Liver (tissue), 9 donors: ENCODE results near the gene NET1. TPM values are rescaled to one million over a fixed set of nuclear protein-coding genes. Genes with fewer than 3 reads are reported as not detected.

Experiments used
- DNase-seq: peaks from one replicate; pipeline ENCODE4 v3.0.0-alpha.2; 2017; ENCODE audit warnings: low spot score
- H3K27ac ChIP-seq, 2 donors: one replicate each; pipeline ENCODE4 v1.7.0; 2013; ENCODE audit warnings: inconsistent platforms in 2 of 2, low read length in 2 of 2, control low read depth in 1 of 2, low read depth in 1 of 2, mild to moderate bottlenecking in 1 of 2
- H3K27me3 ChIP-seq, 4 donors: one replicate each; pipeline versions ENCODE4 v1.6.1 to v1.7.0; 2013; ENCODE audit warnings: low read length in 3 of 4, inconsistent platforms in 1 of 4, mild to moderate bottlenecking in 1 of 4, moderate library complexity in 1 of 4; ENCODE audit not compliant: control insufficient read depth in 4 of 4, insufficient read depth in 4 of 4
- H3K36me3 ChIP-seq, 4 donors: one replicate each; pipeline versions ENCODE4 v1.6.1 to v1.7.0; 2013; ENCODE audit warnings: low read length in 3 of 4, mild to moderate bottlenecking in 3 of 4, low read depth in 1 of 4, moderate library complexity in 1 of 4; ENCODE audit not compliant: control insufficient read depth in 4 of 4, insufficient read depth in 3 of 4
- H3K4me1 ChIP-seq, 4 donors: one replicate each; pipeline versions ENCODE4 v1.6.1 to v1.7.0; 2013; ENCODE audit warnings: low read length in 3 of 4, mild to moderate bottlenecking in 3 of 4, moderate library complexity in 1 of 4; ENCODE audit not compliant: control insufficient read depth in 4 of 4, insufficient read depth in 4 of 4
- H3K4me3 ChIP-seq, 3 donors: one replicate each; pipeline versions ENCODE4 v1.6.1 to v1.7.0; 2013; ENCODE audit warnings: low read length in 3 of 3, control low read depth in 1 of 3, low read depth in 1 of 3, mild to moderate bottlenecking in 1 of 3
- H3K9ac ChIP-seq, 2 donors: one replicate each; pipeline ENCODE4 v1.7.0; 2013; ENCODE audit warnings: low read length in 2 of 2, mild to moderate bottlenecking in 2 of 2, moderate library complexity in 2 of 2, control low read depth in 1 of 2, low read depth in 1 of 2
- H3K9me3 ChIP-seq, 4 donors: one replicate each; pipeline versions ENCODE4 v1.6.1 to v1.7.0; 2013; ENCODE audit warnings: low read length in 3 of 4; ENCODE audit not compliant: control insufficient read depth in 4 of 4
- EGR1 ChIP-seq, 2 donors: IDR thresholded peaks; 2 replicates each; pipeline ENCODE4 v1.6.1; 2016 to 2018; ENCODE audit warnings: antibody characterized with exemption in 2 of 2, low read depth in 2 of 2
- FOXA1 ChIP-seq: IDR thresholded peaks from 2 replicates; pipeline ENCODE4 v1.6.1; 2016; ENCODE audit warnings: antibody characterized with exemption
- FOXA2 ChIP-seq: IDR thresholded peaks from 2 replicates; pipeline ENCODE4 v1.6.1; 2016; ENCODE audit warnings: antibody characterized with exemption
- GABPA ChIP-seq, 2 donors: IDR thresholded peaks in 1 of 2; conservative IDR thresholded peaks in 1 of 2; 2 replicates each; pipeline ENCODE4 v1.6.1; 2016; ENCODE audit warnings: antibody characterized with exemption in 2 of 2, mild to moderate bottlenecking in 1 of 2, moderate library complexity in 1 of 2
- HNF4A ChIP-seq, 2 donors: conservative IDR thresholded peaks; 2 replicates each; pipeline ENCODE4 v1.6.1; 2016; ENCODE audit warnings: antibody characterized with exemption in 2 of 2, mild to moderate bottlenecking in 2 of 2
- HNF4G ChIP-seq: IDR thresholded peaks from 2 replicates; pipeline ENCODE4 v1.6.1; 2016; ENCODE audit warnings: antibody characterized with exemption
- JUND ChIP-seq, 2 donors: IDR thresholded peaks; 2 replicates each; pipeline ENCODE4 v1.6.1; 2016; ENCODE audit warnings: antibody characterized with exemption in 2 of 2
- MAX ChIP-seq: IDR thresholded peaks from 2 replicates; pipeline ENCODE4 v1.6.1; 2016; ENCODE audit warnings: antibody characterized with exemption
- NR2F2 ChIP-seq: IDR thresholded peaks from 2 replicates; pipeline ENCODE4 v1.6.1; 2016; ENCODE audit warnings: antibody characterized with exemption
- RAD21 ChIP-seq, 2 donors: IDR thresholded peaks; 2 replicates each; pipeline ENCODE4 v1.6.1; 2016; ENCODE audit warnings: antibody characterized with exemption in 2 of 2, mild to moderate bottlenecking in 2 of 2
- RXRA ChIP-seq, 2 donors: IDR thresholded peaks; 2 replicates each; pipeline ENCODE4 v1.6.1; 2017 to 2018; ENCODE audit warnings: antibody characterized with exemption in 2 of 2, mild to moderate bottlenecking in 1 of 2
- SP1 ChIP-seq: IDR thresholded peaks from 2 replicates; pipeline ENCODE4 v1.6.1; 2018; ENCODE audit warnings: antibody characterized with exemption, mild to moderate bottlenecking
- TAF1 ChIP-seq: conservative IDR thresholded peaks from 2 replicates; pipeline ENCODE4 v1.6.1; 2016; ENCODE audit warnings: antibody characterized with exemption, mild to moderate bottlenecking
- YY1 ChIP-seq: IDR thresholded peaks from 2 replicates; pipeline ENCODE4 v1.6.1; 2016; ENCODE audit warnings: antibody characterized with exemption, mild to moderate bottlenecking
- ZBTB33 ChIP-seq: IDR thresholded peaks from 2 replicates; pipeline ENCODE4 v1.6.1; 2016; ENCODE audit warnings: antibody characterized with exemption
- WGBS: extraction: QIAGEN DNeasy Blood & Tissue Kit; methylation state at CpG from one replicate; pipeline ENCODE4 v1.1.7; 2013; 5-methylcytosine and 5-hydroxymethylcytosine counted together
- polyA plus RNA-seq, 2 donors: library from polyadenylated mRNA; stranded (reverse) in 1 of 2; unstranded in 1 of 2; fragments of 200-250 nt in 1 of 2; fragments of >200 nt in 1 of 2; fragmentation: Nextera tagmentation in 1 of 2; extraction: Ambion mirVana in 1 of 2; gene quantifications; one replicate each; pipeline versions ENCODE4 v1.2.1 to v1.2.3, GENCODE V29; 2013 to 2015
- total RNA-seq, 2 donors: library from RNA; depleted of rRNA; stranded (reverse); fragments of >200 nt; gene quantifications; one replicate each; pipeline ENCODE4 v1.2.3, GENCODE V29; 2014
- TF ChIP-seq, protein P1 (sequence below): fragments of 150-350 bp; IDR thresholded peaks from 2 replicates; pipeline ENCODE4 v1.5.1; 2017; ENCODE audit warnings: improper control_type of control experiment, low read depth, low read length; ENCODE audit not compliant: missing input control
- TF ChIP-seq, protein P2 (sequence below): IDR thresholded peaks from 2 replicates; pipeline ENCODE4 v1.6.1; 2016; ENCODE audit warnings: antibody characterized with exemption
- donor health status: healthy.
- donor health status: healthy.
- donor health status: healthy.
- donor health status: healthy.
- donor health status: healthy.

NET1 gene
- total RNA-seq, result 10 to 100 TPM; 34.9 to 38.6 TPM
- polyA plus RNA-seq, result 10 to 100 TPM; 16.2 TPM

- peak; percentile 92 for DNase-seq
- Histone ChIP-seq H3K27ac (peak within 1 kb of the TSS; percentile 70 to 81), H3K36me3 (no peaks in the 10 kb centered on the region), H3K9me3 (peaks cover 0 to 3% (median 0%) of the 10 kb centered on the region in 4 donors), H3K4me1 (peaks cover 2 to 15% (median 10%) of the 10 kb centered on the region in 4 donors), H3K4me3 (peak within 1 kb of the TSS; percentile 67 to 85 (median 70)), H3K9ac (peak within 1 kb of the TSS; percentile 30 to 40), H3K27me3 (no peaks in the 10 kb centered on the region)
- under 1% methylated on average over 48 of the region's 48 CpGs for WGBS
- TF ChIP-seq RXRA (IDR thresholded peaks at IDR 0.05) (no peak), RAD21 (IDR thresholded peaks at IDR 0.05) (peak in 1 of 2 donors; percentile 12), HNF4A (conservative IDR thresholded peaks at IDR 0.05) (peak in 1 of 2 donors; percentile 2), YY1 (peak; percentile 96), SP1 (peak; percentile 59)
- TF ChIP-seq, protein P1, sequence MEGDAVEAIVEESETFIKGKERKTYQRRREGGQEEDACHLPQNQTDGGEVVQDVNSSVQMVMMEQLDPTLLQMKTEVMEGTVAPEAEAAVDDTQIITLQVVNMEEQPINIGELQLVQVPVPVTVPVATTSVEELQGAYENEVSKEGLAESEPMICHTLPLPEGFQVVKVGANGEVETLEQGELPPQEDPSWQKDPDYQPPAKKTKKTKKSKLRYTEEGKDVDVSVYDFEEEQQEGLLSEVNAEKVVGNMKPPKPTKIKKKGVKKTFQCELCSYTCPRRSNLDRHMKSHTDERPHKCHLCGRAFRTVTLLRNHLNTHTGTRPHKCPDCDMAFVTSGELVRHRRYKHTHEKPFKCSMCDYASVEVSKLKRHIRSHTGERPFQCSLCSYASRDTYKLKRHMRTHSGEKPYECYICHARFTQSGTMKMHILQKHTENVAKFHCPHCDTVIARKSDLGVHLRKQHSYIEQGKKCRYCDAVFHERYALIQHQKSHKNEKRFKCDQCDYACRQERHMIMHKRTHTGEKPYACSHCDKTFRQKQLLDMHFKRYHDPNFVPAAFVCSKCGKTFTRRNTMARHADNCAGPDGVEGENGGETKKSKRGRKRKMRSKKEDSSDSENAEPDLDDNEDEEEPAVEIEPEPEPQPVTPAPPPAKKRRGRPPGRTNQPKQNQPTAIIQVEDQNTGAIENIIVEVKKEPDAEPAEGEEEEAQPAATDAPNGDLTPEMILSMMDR, result no peak
Measured at GRCh38 chr10:5412277-5412941, at the start of gene NET1. TSS of gene NET1 (plus strand) at chr10:5412557. CDS start at chr10:5412693, 136 bp downstream.

DNA sequence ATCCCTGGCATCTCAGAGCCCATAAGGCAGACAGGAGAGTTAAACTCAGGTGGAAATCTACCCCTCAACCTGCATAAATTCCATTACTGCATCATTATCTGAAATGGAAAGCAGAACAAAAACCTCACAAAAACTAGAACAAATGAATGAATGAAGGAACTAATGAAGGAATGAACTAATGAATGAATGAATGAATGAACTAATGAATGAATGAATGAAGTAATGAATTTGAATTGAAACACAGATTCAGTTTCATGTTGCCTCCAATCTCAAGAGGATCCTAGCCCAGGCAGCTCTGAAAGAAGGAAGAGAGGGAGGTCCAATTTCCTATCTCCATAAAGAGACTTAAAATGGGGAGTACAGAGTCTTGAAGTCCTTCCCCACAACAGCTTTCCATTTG is 49.5 kb upstream of the NET1 start:
- no peak for DNase-seq
- TF ChIP-seq NR2F2 (no peak), TAF1 (no peak), FOXA2 (no peak), GABPA (IDR thresholded peaks at IDR 0.05 in 1 of 2, conservative IDR thresholded peaks at IDR 0.05 in 1 of 2) (no peak), RAD21 (IDR thresholded peaks at IDR 0.05) (no peak), JUND (IDR thresholded peaks at IDR 0.05) (no peak)
- TF ChIP-seq, protein P2, sequence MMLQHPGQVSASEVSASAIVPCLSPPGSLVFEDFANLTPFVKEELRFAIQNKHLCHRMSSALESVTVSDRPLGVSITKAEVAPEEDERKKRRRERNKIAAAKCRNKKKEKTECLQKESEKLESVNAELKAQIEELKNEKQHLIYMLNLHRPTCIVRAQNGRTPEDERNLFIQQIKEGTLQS, result no peak
- H3K9ac ChIP-seq, result no peak overlapping the region
- peaks cover 0 to 4% (median 1%) of the 10 kb centered on the region in 4 donors for H3K27me3 ChIP-seq
- H3K4me1 ChIP-seq, result no peaks in the 10 kb centered on the region
- no peaks in the 10 kb centered on the region for H3K36me3 ChIP-seq
- no peak overlapping the region for H3K27ac ChIP-seq
- H3K4me3 ChIP-seq, result no peak overlapping the region
- H3K9me3 ChIP-seq, result no peaks in the 10 kb centered on the region

DNA sequence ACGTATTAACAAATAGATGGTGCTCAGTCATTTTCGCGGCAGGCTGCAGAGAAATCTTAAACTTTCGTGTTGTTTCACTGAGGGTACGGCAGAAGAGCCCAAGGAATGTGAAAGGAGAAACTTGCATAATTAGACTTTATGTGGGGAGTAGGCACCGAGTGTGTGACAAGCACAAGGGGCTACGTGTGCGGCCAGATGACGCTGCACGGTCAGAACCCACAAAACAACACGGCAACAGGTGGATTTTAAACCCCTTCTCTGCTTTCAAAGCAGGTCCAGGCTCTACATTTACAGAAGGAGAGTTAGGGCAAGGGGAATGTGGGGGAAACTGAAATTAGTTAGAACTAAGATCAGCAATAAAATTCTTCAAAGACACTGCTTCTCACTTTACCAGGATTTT is 48.0 kb upstream of the NET1 start:
- Histone ChIP-seq H3K27ac (no peak overlapping the region), H3K9ac (no peak overlapping the region), H3K9me3 (no peaks in the 10 kb centered on the region), H3K4me1 (no peaks in the 10 kb centered on the region), H3K27me3 (peaks cover 0 to 4% (median 1%) of the 10 kb centered on the region in 4 donors), H3K36me3 (no peaks in the 10 kb centered on the region), H3K4me3 (no peak overlapping the region)
- WGBS, result 91% methylated on average over 11 of the region's 11 CpGs
- DNase-seq, result no peak
- no peak for TF ChIP-seq RAD21 (IDR thresholded peaks at IDR 0.05)
- no peak for TF ChIP-seq MAX
- no peak for TF ChIP-seq HNF4G
- TF ChIP-seq HNF4A (conservative IDR thresholded peaks at IDR 0.05), result no peak
- TF ChIP-seq FOXA2, result no peak
- no peak for TF ChIP-seq RXRA (IDR thresholded peaks at IDR 0.05)
- no peak for TF ChIP-seq SP1
- no peak for TF ChIP-seq FOXA1
- no peak for TF ChIP-seq ZBTB33
- no peak for TF ChIP-seq GABPA (IDR thresholded peaks at IDR 0.05 in 1 of 2, conservative IDR thresholded peaks at IDR 0.05 in 1 of 2)
- TF ChIP-seq, protein P1, result no peak
- TF ChIP-seq JUND (IDR thresholded peaks at IDR 0.05), result no peak
- TF ChIP-seq, protein P2, result no peak
- no peak for TF ChIP-seq EGR1 (IDR thresholded peaks at IDR 0.05; ENCODE audit: low read depth in 2 of 2)
- no peak for TF ChIP-seq NR2F2
- TF ChIP-seq YY1, result no peak
- no peak for TF ChIP-seq TAF1
